ENCODE results near the gene EFCAB14. TPM values are rescaled to one million over a fixed set of nuclear protein-coding genes. Genes with fewer than 3 reads are reported as not detected.
"Not testable (repeated sequence)": the region's sequence is repeated elsewhere in the genome, so short reads cannot be mapped to it uniquely, and the experiment has no call there.

The EFCAB14 gene
- total RNA-seq, 6 experiments from 2014 or later, result 60.6 to 69.7 (median 66.4) TPM

- peaks cover 16% of the 10 kb centered on the region for H3K36me3 Mint-ChIP-seq (ENCODE audit: low read depth)
- no peak overlapping the region for H3K4me3 Mint-ChIP-seq
- no peaks in the 10 kb centered on the region for H3K27me3 Mint-ChIP-seq (ENCODE audit: insufficient read depth)
- H3K27ac Mint-ChIP-seq, result no peak overlapping the region
- no peak for DNase-seq
- H3K4me1 Mint-ChIP-seq (ENCODE audit: low read depth), result no peaks in the 10 kb centered on the region
- no peak for TF ChIP-seq CTCF (IDR thresholded peaks at IDR 0.05)
- H3K9me3 Mint-ChIP-seq, result no peaks in the 10 kb centered on the region
Measured at GRCh38 chr1:46659307-46659870, 59.5 kb downstream of the EFCAB14 start.

- Mint-ChIP-seq H3K4me3 (no peak overlapping the region), H3K27me3 (ENCODE audit: insufficient read depth) (no peaks in the 10 kb centered on the region), H3K36me3 (ENCODE audit: low read depth) (peaks cover 16% of the 10 kb centered on the region), H3K4me1 (ENCODE audit: low read depth) (peaks cover 15% of the 10 kb centered on the region), H3K27ac (no peak overlapping the region), H3K9me3 (no peaks in the 10 kb centered on the region)
- no peak for TF ChIP-seq CTCF (IDR thresholded peaks at IDR 0.05)
- DNase-seq, result no peak
Measured at GRCh38 chr1:46657775-46658174, 61.1 kb downstream of the EFCAB14 start.

- peaks cover 17% of the 10 kb centered on the region for H3K4me1 Mint-ChIP-seq (ENCODE audit: low read depth)
- no peaks in the 10 kb centered on the region for H3K27me3 Mint-ChIP-seq (ENCODE audit: insufficient read depth)
- no peak overlapping the region for H3K27ac Mint-ChIP-seq
- H3K9me3 Mint-ChIP-seq, result no peaks in the 10 kb centered on the region
- H3K36me3 Mint-ChIP-seq (ENCODE audit: low read depth), result peaks cover 20% of the 10 kb centered on the region
- H3K4me3 Mint-ChIP-seq, result no peak overlapping the region
- no peak for TF ChIP-seq CTCF (IDR thresholded peaks at IDR 0.05)
- DNase-seq, result no peak
Measured at GRCh38 chr1:46656643-46657042, 62.3 kb downstream of the EFCAB14 start.

- peaks cover 17% of the 10 kb centered on the region for H3K4me1 Mint-ChIP-seq (ENCODE audit: low read depth)
- H3K27me3 Mint-ChIP-seq (ENCODE audit: insufficient read depth), result no peaks in the 10 kb centered on the region
- TF ChIP-seq CTCF (IDR thresholded peaks at IDR 0.05), result no peak
- H3K27ac Mint-ChIP-seq, result no peak overlapping the region
- DNase-seq, result no peak
- H3K4me3 Mint-ChIP-seq, result no peak overlapping the region
- no peaks in the 10 kb centered on the region for H3K9me3 Mint-ChIP-seq
- H3K36me3 Mint-ChIP-seq (ENCODE audit: low read depth), result peaks cover 21% of the 10 kb centered on the region
Measured at GRCh38 chr1:46655848-46656247, 63.1 kb downstream of the EFCAB14 start.

GRCh38 chr1:46654698-46655097 is 64.2 kb downstream of the EFCAB14 start:
- H3K4me3 Mint-ChIP-seq; H3K9me3 Mint-ChIP-seq; H3K27me3 Mint-ChIP-seq (ENCODE audit: insufficient read depth); H3K27ac Mint-ChIP-seq; DNase-seq: not testable (repeated sequence)
- H3K36me3 Mint-ChIP-seq (ENCODE audit: low read depth), result peaks cover 32% of the 10 kb centered on the region
- H3K4me1 Mint-ChIP-seq (ENCODE audit: low read depth), result peaks cover 17% of the 10 kb centered on the region

- Mint-ChIP-seq H3K27ac (no peak overlapping the region), H3K36me3 (ENCODE audit: low read depth) (peaks cover 39% of the 10 kb centered on the region), H3K4me1 (ENCODE audit: low read depth) (peaks cover 17% of the 10 kb centered on the region), H3K4me3 (peak overlapping the region; percentile 73), H3K9me3 (0 out of 2 replicates have a peak, but pooled peaks cover 4% of the 10 kb centered on the region), H3K27me3 (ENCODE audit: insufficient read depth) (no peaks in the 10 kb centered on the region)
- no peak for DNase-seq
- no peak for TF ChIP-seq CTCF (IDR thresholded peaks at IDR 0.05)
Measured at GRCh38 chr1:46654012-46654411, 64.9 kb downstream of the EFCAB14 start.

Measured in HFFc6 (cell line).